ENCODE results near the gene ADGRG1. TPM values are rescaled to one million over a fixed set of nuclear protein-coding genes. Genes with fewer than 3 reads are reported as not detected.
A peak's percentile ranks its signal among the peaks of the same experiment; 100 is the strongest.

Gene ADGRG1
- total RNA-seq, 2 donors from 2014 or later, result 53.7 to 61.6 TPM

GRCh38 chr16:57608462-57609113, 19.8 kb upstream of the ADGRG1 start:
- peaks cover 86% of the 10 kb centered on the region for H3K4me1 ChIP-seq
- DNase-seq (peak; percentile 61 to 81 (median 74)), ATAC-seq (peak; percentile 49)
- H3K27me3 ChIP-seq, result no peaks in the 10 kb centered on the region
- H3K4me3 ChIP-seq, result no peak overlapping the region
- intact Hi-C loops (cut with DNase I), result no loop called here
- no peaks in the 10 kb centered on the region for H3K9me3 ChIP-seq
- H3K27ac ChIP-seq, result peak overlapping the region in 3 of 4 donors; percentile 85 to 92 (median 88)
- no peaks in the 10 kb centered on the region for H3K36me3 ChIP-seq (replicated peaks in 1 of 2; ENCODE audit: insufficient read depth in 1 of 2, low read depth in 2 of 2)
- peak in 1 of 7 experiments; percentile 19 for TF ChIP-seq CTCF (IDR thresholded peaks at IDR 0.05)
- peak in 1 of 3 donors; percentile 25 for TF ChIP-seq POLR2A (IDR thresholded peaks at IDR 0.05)
- WGBS, 2 donors, result 53% methylated on average over 8 of the region's 8 CpGs

GRCh38 chr16:57609541-57610401, 18.7 kb upstream of the ADGRG1 start:
- Histone ChIP-seq H3K36me3 (replicated peaks in 1 of 2; ENCODE audit: insufficient read depth in 1 of 2, low read depth in 2 of 2) (no peaks in the 10 kb centered on the region), H3K27ac (peak overlapping the region; percentile 77 to 92 (median 86)), H3K4me3 (no peak overlapping the region), H3K4me1 (peaks cover 81% of the 10 kb centered on the region), H3K27me3 (no peaks in the 10 kb centered on the region), H3K9me3 (no peaks in the 10 kb centered on the region)
- DNase-seq, result peak; percentile 43 to 71 (median 62)
- peak; percentile 28 for ATAC-seq
- 4 to 20% methylated on average over 12 of the region's 12 CpGs for WGBS, 2 donors
- intact Hi-C loops (cut with DNase I), result no loop called here
- peak in 3 of 7 experiments; percentile 2 to 6 (median 4) for TF ChIP-seq CTCF (IDR thresholded peaks at IDR 0.05)
- TF ChIP-seq POLR2A (IDR thresholded peaks at IDR 0.05), result peak in 1 of 3 donors; percentile 11

- 53 to 60% methylated on average over 4 of the region's 4 CpGs for WGBS, 2 donors
- TF ChIP-seq POLR2A (IDR thresholded peaks at IDR 0.05) (no peak), CTCF (IDR thresholded peaks at IDR 0.05) (no peak)
- Histone ChIP-seq H3K27me3 (no peaks in the 10 kb centered on the region), H3K9me3 (no peaks in the 10 kb centered on the region), H3K4me1 (peaks cover 73% of the 10 kb centered on the region), H3K4me3 (no peak overlapping the region), H3K27ac (peak overlapping the region; percentile 77 to 92 (median 86)), H3K36me3 (replicated peaks in 1 of 2; ENCODE audit: insufficient read depth in 1 of 2, low read depth in 2 of 2) (no peaks in the 10 kb centered on the region)
- DNase-seq (peak in 2 of 4 donors; percentile 2 to 12), ATAC-seq (no peak)
- intact Hi-C loops (cut with DNase I), result no loop called here
These were observed 17.8 kb upstream of the ADGRG1 start for GRCh38 chr16:57610611-57611010.

GRCh38 chr16:57611181-57611580, 17.2 kb upstream of the ADGRG1 start:
- WGBS, 2 donors, result 18 to 32% methylated on average over 3 of the region's 3 CpGs
- Histone ChIP-seq H3K27me3 (no peaks in the 10 kb centered on the region), H3K4me1 (peaks cover 68% of the 10 kb centered on the region), H3K9me3 (no peaks in the 10 kb centered on the region), H3K36me3 (replicated peaks in 1 of 2; ENCODE audit: insufficient read depth in 1 of 2, low read depth in 2 of 2) (no peaks in the 10 kb centered on the region), H3K4me3 (no peak overlapping the region), H3K27ac (peak overlapping the region; percentile 77 to 92 (median 86))
- intact Hi-C loops (cut with DNase I), result no loop called here
- peak; percentile 62 for ATAC-seq
- DNase-seq, result peak in 2 of 4 donors; percentile 8 to 53
- TF ChIP-seq POLR2A (IDR thresholded peaks at IDR 0.05) (peak in 1 of 3 donors; percentile 24), CTCF (IDR thresholded peaks at IDR 0.05) (no peak)
